Kidney epithelial cell (primary cell): ENCODE measurements around the gene MTG1. TPM values are rescaled to one million over a fixed set of nuclear protein-coding genes. Genes with fewer than 3 reads are reported as not detected.

Source experiments
- DNase-seq: peaks from one replicate; pipeline ENCODE4 v3.0.0-alpha.2; 2010; ENCODE audit warnings: low read depth
- H3K27me3 ChIP-seq: 2 replicates; pipeline ENCODE4 v1.6.0; 2011; ENCODE audit warnings: low read length; ENCODE audit not compliant: control insufficient read depth, insufficient read depth
- H3K36me3 ChIP-seq: 2 replicates; pipeline ENCODE4 v1.5.1; 2011; ENCODE audit warnings: low read length; ENCODE audit not compliant: control insufficient read depth, insufficient read depth
- H3K4me3 ChIP-seq: 2 replicates; pipeline ENCODE4 v1.5.1; 2011; ENCODE audit warnings: low read depth, mild to moderate bottlenecking, control low read depth, low read length
- total RNA-seq: library from RNA; depleted of rRNA; stranded (reverse); fragments of >200 nt; gene quantifications from 2 replicates; pipeline ENCODE4 v1.2.3, GENCODE V29; 2015
- TF ChIP-seq, protein P1 (sequence below): IDR thresholded peaks from 2 replicates; pipeline ENCODE4 v1.5.1; 2011; ENCODE audit warnings: mild to moderate bottlenecking, moderate library complexity, low read length, control low read depth, inconsistent platforms; ENCODE audit not compliant: insufficient read depth, poor library complexity, severe bottlenecking

MTG1 gene
- total RNA-seq, 1 donor from 2014 or later, result 26.7 TPM

DNA sequence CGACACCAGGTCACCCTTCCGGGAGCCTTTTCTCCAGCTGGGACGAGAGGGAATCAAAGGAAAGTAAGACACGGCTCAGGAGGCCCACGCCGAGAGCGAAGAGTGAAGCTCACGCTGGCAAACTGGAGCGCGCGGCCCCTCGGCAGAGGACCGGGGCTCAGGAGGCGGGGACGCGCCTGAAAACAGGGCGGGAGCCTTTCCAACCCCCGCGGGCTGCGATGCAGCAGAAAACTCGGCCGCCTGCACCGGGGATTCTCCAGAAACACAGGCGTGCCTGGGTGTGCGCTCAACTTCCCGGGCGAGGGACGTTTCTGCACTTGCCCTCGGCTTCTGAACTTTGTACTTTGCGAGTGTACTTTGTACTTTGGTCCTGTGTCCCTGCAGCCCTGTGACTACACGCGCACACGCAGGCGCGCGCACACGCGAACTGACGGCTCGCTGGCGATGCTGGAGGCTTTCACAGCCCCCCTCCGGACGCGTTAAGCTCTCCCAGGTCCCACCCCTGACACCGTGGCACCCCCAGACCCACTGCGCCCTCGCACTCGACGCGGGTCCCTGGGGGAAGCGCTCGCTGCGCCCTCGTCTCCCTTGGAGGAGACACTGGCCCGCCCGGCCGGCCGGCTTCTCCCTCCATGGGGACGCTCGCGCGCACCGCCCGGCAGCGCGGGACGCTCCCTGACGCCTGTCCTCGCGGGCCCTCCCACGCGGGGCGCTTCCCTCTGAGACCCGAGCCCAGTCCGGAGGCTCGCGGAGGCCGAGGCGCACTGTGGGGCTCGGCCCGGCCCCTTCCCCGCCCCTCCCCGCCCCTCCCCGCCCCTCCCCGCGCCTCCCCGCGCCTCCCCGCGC lies 15.5 kb upstream of the MTG1 start:
- H3K36me3 ChIP-seq, result no peaks in the 10 kb centered on the region
- no peaks in the 10 kb centered on the region for H3K27me3 ChIP-seq
- H3K4me3 ChIP-seq, result peak overlapping the region; percentile 64
- TF ChIP-seq, protein P1, sequence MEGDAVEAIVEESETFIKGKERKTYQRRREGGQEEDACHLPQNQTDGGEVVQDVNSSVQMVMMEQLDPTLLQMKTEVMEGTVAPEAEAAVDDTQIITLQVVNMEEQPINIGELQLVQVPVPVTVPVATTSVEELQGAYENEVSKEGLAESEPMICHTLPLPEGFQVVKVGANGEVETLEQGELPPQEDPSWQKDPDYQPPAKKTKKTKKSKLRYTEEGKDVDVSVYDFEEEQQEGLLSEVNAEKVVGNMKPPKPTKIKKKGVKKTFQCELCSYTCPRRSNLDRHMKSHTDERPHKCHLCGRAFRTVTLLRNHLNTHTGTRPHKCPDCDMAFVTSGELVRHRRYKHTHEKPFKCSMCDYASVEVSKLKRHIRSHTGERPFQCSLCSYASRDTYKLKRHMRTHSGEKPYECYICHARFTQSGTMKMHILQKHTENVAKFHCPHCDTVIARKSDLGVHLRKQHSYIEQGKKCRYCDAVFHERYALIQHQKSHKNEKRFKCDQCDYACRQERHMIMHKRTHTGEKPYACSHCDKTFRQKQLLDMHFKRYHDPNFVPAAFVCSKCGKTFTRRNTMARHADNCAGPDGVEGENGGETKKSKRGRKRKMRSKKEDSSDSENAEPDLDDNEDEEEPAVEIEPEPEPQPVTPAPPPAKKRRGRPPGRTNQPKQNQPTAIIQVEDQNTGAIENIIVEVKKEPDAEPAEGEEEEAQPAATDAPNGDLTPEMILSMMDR, result no peak
- no peak for DNase-seq

DNA sequence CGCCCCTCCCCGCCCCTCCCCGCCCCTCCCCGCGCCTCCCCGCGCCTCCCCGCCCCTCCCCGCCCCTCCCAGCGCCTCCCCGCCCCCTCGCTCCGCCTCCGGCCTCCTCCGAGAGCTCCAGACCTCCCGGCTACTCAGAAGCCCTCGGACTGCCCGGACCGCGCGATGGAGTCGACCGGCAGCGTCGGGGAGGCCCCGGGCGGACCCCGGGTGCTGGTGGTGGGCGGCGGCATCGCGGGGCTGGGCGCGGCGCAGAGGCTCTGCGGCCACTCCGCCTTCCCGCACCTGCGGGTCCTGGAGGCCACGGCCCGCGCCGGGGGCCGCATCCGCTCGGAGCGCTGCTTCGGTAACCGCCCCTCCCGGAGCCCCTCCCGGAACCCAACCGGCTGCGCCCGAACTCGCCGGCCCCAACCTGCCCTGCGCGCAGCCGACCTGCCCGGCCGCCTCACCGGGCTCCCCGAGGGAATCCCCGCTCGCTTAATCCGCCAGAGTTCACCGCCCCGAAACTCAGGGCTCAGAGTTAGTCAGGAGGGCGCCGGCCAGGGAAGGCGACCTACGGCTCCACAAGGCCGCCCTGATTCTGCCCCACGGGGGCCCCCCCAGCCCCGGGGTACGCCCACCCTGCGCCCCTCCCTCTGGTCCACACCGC lies 14.7 kb upstream of the MTG1 start, which contains the start of gene PAOX:
TSS of gene PAOX (plus strand) at position 111 of the 649 bp plus-strand sequence. CDS start at position 166, 55 bp downstream.
- Histone ChIP-seq H3K27me3 (no peaks in the 10 kb centered on the region), H3K36me3 (no peaks in the 10 kb centered on the region), H3K4me3 (peak within 1 kb of the TSS; percentile 64)
- DNase-seq, result no peak
- TF ChIP-seq, protein P1, result no peak

DNA sequence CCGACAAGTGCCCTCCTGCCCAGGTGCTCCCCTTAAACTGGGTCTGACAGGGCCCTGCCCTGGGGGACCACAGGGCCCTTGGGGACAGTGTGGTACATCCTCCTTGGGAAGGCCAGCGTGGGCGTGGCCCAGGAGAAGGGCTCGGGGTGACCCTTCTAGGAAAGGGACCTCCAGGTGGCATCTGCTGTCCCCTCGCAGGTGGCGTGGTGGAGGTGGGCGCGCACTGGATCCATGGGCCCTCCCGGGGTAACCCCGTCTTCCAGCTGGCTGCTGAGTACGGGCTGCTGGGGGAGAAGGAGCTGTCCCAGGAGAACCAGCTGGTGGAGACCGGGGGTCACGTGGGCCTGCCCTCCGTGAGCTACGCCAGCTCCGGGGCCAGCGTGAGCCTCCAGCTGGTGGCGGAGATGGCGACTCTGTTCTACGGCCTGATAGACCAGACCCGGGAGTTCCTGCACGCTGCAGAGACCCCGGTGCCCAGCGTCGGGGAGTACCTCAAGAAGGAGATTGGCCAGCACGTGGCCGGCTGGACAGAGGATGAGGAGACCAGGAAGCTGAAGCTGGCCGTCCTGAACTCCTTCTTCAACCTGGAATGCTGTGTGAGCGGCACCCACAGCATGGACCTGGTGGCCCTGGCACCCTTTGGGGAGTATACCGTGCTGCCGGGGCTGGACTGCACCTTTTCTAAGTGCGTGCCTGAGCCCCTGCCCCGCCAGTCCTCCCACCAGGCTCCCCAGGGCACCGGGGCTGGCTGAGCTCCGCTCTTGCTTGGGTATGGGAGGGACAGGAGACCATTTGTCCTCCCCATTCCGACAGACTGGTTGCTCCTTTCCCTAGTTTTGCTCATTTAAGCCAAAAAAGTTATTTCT lies 13.9 kb upstream of the MTG1 start:
- Histone ChIP-seq H3K4me3 (peak overlapping the region; percentile 52), H3K27me3 (no peaks in the 10 kb centered on the region), H3K36me3 (no peaks in the 10 kb centered on the region)
- DNase-seq, result no peak
- TF ChIP-seq, protein P1, result no peak

GRCh38 chr10:133381036-133381435 lies 12.9 kb upstream of the MTG1 start:
- H3K36me3 ChIP-seq, result no peaks in the 10 kb centered on the region
- no peaks in the 10 kb centered on the region for H3K27me3 ChIP-seq
- H3K4me3 ChIP-seq, result no peak overlapping the region
- TF ChIP-seq, protein P1, result no peak
- DNase-seq, result no peak

GRCh38 chr10:133383551-133383950 lies 10.4 kb upstream of the MTG1 start:
- DNase-seq, result no peak
- Histone ChIP-seq H3K36me3 (no peaks in the 10 kb centered on the region), H3K4me3 (no peak overlapping the region), H3K27me3 (no peaks in the 10 kb centered on the region)
- TF ChIP-seq, protein P1, result no peak
